ENCODE results near the gene RRAS. TPM values are rescaled to one million over a fixed set of nuclear protein-coding genes. Genes with fewer than 3 reads are reported as not detected.
A peak's percentile ranks its signal among the peaks of the same experiment; 100 is the strongest.

RRAS gene
- total and polyA plus RNA-seq, 8 donors = 5.5 to 42.9 (median 9.5) TPM

- H3K9me3 ChIP-seq = no peaks in the 10 kb centered on the region
- intact Hi-C loops (cut with DNase I) = no loop called here
- H3K4me1 ChIP-seq = no peaks in the 10 kb centered on the region
- DNase-seq (no peak), ATAC-seq (peak in 2 of 4 donors; percentile 36 to 40), FAIRE-seq (no peak)
- no peak overlapping the region for H3K27ac ChIP-seq
- 88 to 91% methylated on average over 19 of the region's 19 CpGs for whole genome bisulfite sequencing, 2 donors
- H3K27me3 ChIP-seq = no peaks in the 10 kb centered on the region
- TF ChIP-seq CTCF (IDR thresholded peaks at IDR 0.05) = no peak
- H3K4me3 ChIP-seq = no peak overlapping the region
- H3K36me3 ChIP-seq = peaks cover 0 to 22% (median 14%) of the 10 kb centered on the region in 3 donors
Measured at GRCh38 chr19:49614096-49614833, 25.7 kb downstream of the RRAS start.

GRCh38 chr19:49613374-49613773 lies 26.6 kb downstream of the RRAS start:
- H3K27me3 ChIP-seq = no peaks in the 10 kb centered on the region
- 43 to 46% methylated on average over 4 of the region's 4 CpGs for WGBS, 2 donors
- H3K4me1 ChIP-seq = no peaks in the 10 kb centered on the region
- FAIRE-seq (no peak), ATAC-seq (peak; percentile 25 to 74 (median 54)), DNase-seq (peak in 1 of 6 donors; percentile 55)
- intact Hi-C loops (cut with DNase I) = no loop called here
- no peak overlapping the region for H3K27ac ChIP-seq
- no peaks in the 10 kb centered on the region for H3K9me3 ChIP-seq
- H3K36me3 ChIP-seq = peaks cover 0 to 23% (median 14%) of the 10 kb centered on the region in 3 donors
- no peak overlapping the region for H3K4me3 ChIP-seq
- no peak for TF ChIP-seq CTCF (IDR thresholded peaks at IDR 0.05)

- Histone ChIP-seq H3K36me3 (peaks cover 0 to 9% (median 0%) of the 10 kb centered on the region in 3 donors), H3K4me1 (no peaks in the 10 kb centered on the region), H3K4me3 (no peak overlapping the region), H3K27me3 (no peaks in the 10 kb centered on the region), H3K9me3 (no peaks in the 10 kb centered on the region), H3K27ac (no peak overlapping the region)
- DNase-seq (no peak), ATAC-seq (no peak), FAIRE-seq (no peak)
- no peak for TF ChIP-seq CTCF (IDR thresholded peaks at IDR 0.05)
- 97 to 98% methylated on average over 12 of the region's 12 CpGs for WGBS, 2 donors
- intact Hi-C loops (cut with DNase I) = no loop called here
Measured at GRCh38 chr19:49609499-49610092, 30.3 kb downstream of the RRAS start.

- H3K27me3 ChIP-seq = no peaks in the 10 kb centered on the region
- H3K27ac ChIP-seq = no peak overlapping the region
- FAIRE-seq = no peak
- intact Hi-C loops (cut with DNase I) = no loop called here
- H3K4me3 ChIP-seq = no peak overlapping the region
- TF ChIP-seq CTCF (IDR thresholded peaks at IDR 0.05) = no peak
- no peaks in the 10 kb centered on the region for H3K9me3 ChIP-seq
- no peaks in the 10 kb centered on the region for H3K4me1 ChIP-seq
- DNase-seq = no peak
- ATAC-seq = peak in 1 of 4 donors; percentile 24
- whole genome bisulfite sequencing, 2 donors = 57 to 61% methylated on average over 7 of the region's 7 CpGs
- H3K36me3 ChIP-seq = peaks cover 0 to 10% (median 9%) of the 10 kb centered on the region in 3 donors
Measured at GRCh38 chr19:49605605-49606004, 34.3 kb downstream of the RRAS start.

- Histone ChIP-seq H3K27me3 (no peaks in the 10 kb centered on the region), H3K36me3 (peaks cover 0 to 17% (median 8%) of the 10 kb centered on the region in 3 donors), H3K4me1 (no peaks in the 10 kb centered on the region), H3K27ac (no peak overlapping the region), H3K9me3 (no peaks in the 10 kb centered on the region), H3K4me3 (no peak overlapping the region)
- FAIRE-seq (no peak), ATAC-seq (no peak), DNase-seq (no peak)
- no peak for TF ChIP-seq CTCF (IDR thresholded peaks at IDR 0.05)
- intact Hi-C loops (cut with DNase I) = no loop called here
- WGBS, 2 donors = 95 to 96% methylated on average over 2 of the region's 2 CpGs
Measured at GRCh38 chr19:49602806-49603205, 37.1 kb downstream of the RRAS start.
